HCT116 (cell line): ENCODE data around the gene ANKRD18A. TPM values are rescaled to one million over a fixed set of nuclear protein-coding genes. Genes with fewer than 3 reads are reported as not detected.

ENCODE experiments used
- ATAC-seq: fragments of 200-7000 bp; cut with Tn5 transposase; 2 replicates; pipeline ENCODE4 v1.9.1; 2020; ENCODE audit warnings: mild to moderate bottlenecking, moderate library complexity
- BruUV-seq: library from RNA; stranded (reverse); fragments of 400-500 nt; replicated peaks from 2 replicates; lab custom pipeline; 2021; lab: Mats Ljungman, UMichigan
- CTCF ChIA-PET: fragments of 300-600 bp; sonication (Branson Sonifier 250); formaldehyde crosslinking; loops from one replicate; lab custom pipeline; 2021; ENCODE audit warnings: antibody characterized with exemption; lab: Charles Lee
- POLR2A ChIA-PET: fragments of 300-600, 350-600 bp; sonication (Branson Sonifier 250); formaldehyde crosslinking; loops from one replicate; lab custom pipeline; 2021; ENCODE audit warnings: antibody characterized with exemption; lab: Charles Lee
- RAD21 ChIA-PET, 2 experiments: fragments of 300-600 bp; sonication (Branson Sonifier 250); formaldehyde crosslinking; loops; one replicate each; lab custom pipeline; 2023; ENCODE audit warnings: low total read pairs in 2 of 2; ENCODE audit not compliant: uncharacterized antibody in 2 of 2, unreplicated experiment in 2 of 2, low non-redundant PET in 1 of 2; lab: Charles Lee
- DNase-seq: peaks from one replicate; pipeline ENCODE4 v3.0.0-alpha.2; 2010; ENCODE audit warnings: low read depth, low spot score
- H2AFZ ChIP-seq: fragments of 200-600 bp; shearing (Covaris generic), sonication (generic); 2 replicates; pipeline ENCODE4 v1.6.1; 2017; ENCODE audit warnings: low read depth, mixed run types, mixed read lengths, antibody characterized with exemption, low read length; ENCODE audit not compliant: poor library complexity, severe bottlenecking
- H3K27ac ChIP-seq: 2 replicates; pipeline ENCODE4 v1.5.1; 2012; ENCODE audit warnings: low read depth, low read length
- H3K27me3 ChIP-seq: fragments of 200-600 bp; sonication (generic); 2 replicates; pipeline ENCODE4 v1.6.1; 2016; ENCODE audit warnings: mixed run types, low read length, mixed read lengths; ENCODE audit not compliant: insufficient read depth
- H3K36me3 ChIP-seq, 2 experiments: fragments of 200-500 bp in 1 of 2; fragments of 200-600 bp in 1 of 2; sonication (Bioruptor generic) in 1 of 2; sonication (generic) in 1 of 2; 2 replicates each; pipeline versions ENCODE4 v1.5.1 to v1.6.1; 2014 to 2016; ENCODE audit warnings: low read length in 2 of 2, inconsistent platforms in 1 of 2, mixed read lengths in 1 of 2, mixed run types in 1 of 2; ENCODE audit not compliant: insufficient read depth in 2 of 2, control insufficient read depth in 1 of 2
- H3K4me1 ChIP-seq, 2 experiments: fragments of 200-600 bp in 1 of 2; sonication (generic) in 1 of 2; 2 replicates each; pipeline versions ENCODE4 v1.5.1 to v1.6.1; 2012 to 2017; ENCODE audit warnings: low read length in 2 of 2, inconsistent platforms in 1 of 2, mild to moderate bottlenecking in 1 of 2, mixed read lengths in 1 of 2, mixed run types in 1 of 2, moderate library complexity in 1 of 2; ENCODE audit not compliant: insufficient read depth in 2 of 2, control insufficient read depth in 1 of 2
- H3K4me2 ChIP-seq: fragments of 200-600 bp; sonication (generic); 2 replicates; pipeline ENCODE4 v1.6.1; 2017; ENCODE audit warnings: mixed run types, low read length, mixed read lengths
- H3K4me3 ChIP-seq, 2 experiments: fragments of 200-600 bp in 1 of 2; sonication (generic) in 1 of 2; replicated peaks in 1 of 2; 2 replicates each; pipeline ENCODE4 v1.5.1; 2011 to 2016; ENCODE audit warnings: low read length in 2 of 2, control low read depth in 1 of 2, low read depth in 1 of 2, mild to moderate bottlenecking in 1 of 2, mixed read lengths in 1 of 2, mixed run types in 1 of 2
- H3K79me2 ChIP-seq: fragments of 200-600 bp; sonication (generic); 2 replicates; pipeline ENCODE4 v1.6.1; 2017; ENCODE audit warnings: mild to moderate bottlenecking, mixed run types, low read length, moderate library complexity, mixed read lengths; ENCODE audit not compliant: insufficient read depth
- H3K9ac ChIP-seq: fragments of 200-600 bp; sonication (generic); 2 replicates; pipeline ENCODE4 v1.6.1; 2016; ENCODE audit warnings: low read length, mixed read lengths
- H3K9me2 ChIP-seq: fragments of 200-600 bp; sonication (generic), shearing (Covaris generic); 2 replicates; pipeline ENCODE4 v1.6.1; 2017; ENCODE audit warnings: mixed run types, mild to moderate bottlenecking, moderate library complexity; ENCODE audit not compliant: insufficient read depth
- H3K9me3 ChIP-seq, 2 experiments: fragments of 200-500 bp in 1 of 2; fragments of 200-600 bp in 1 of 2; sonication (Bioruptor generic) in 1 of 2; sonication (generic) in 1 of 2; 2 replicates each; pipeline ENCODE4 v1.6.1; 2014 to 2017; ENCODE audit warnings: low read length in 2 of 2, mixed read lengths in 2 of 2, inconsistent platforms in 1 of 2, low read depth in 1 of 2, mild to moderate bottlenecking in 1 of 2, mixed run types in 1 of 2, moderate library complexity in 1 of 2; ENCODE audit not compliant: control insufficient read depth in 1 of 2, insufficient read depth in 1 of 2
- H4K20me1 ChIP-seq: fragments of 200-600 bp; sonication (generic), shearing (Covaris generic); 2 replicates; pipeline ENCODE4 v1.6.1; 2017; ENCODE audit warnings: mixed run types, mild to moderate bottlenecking, moderate library complexity; ENCODE audit not compliant: insufficient read depth
- EGR1 ChIP-seq: IDR thresholded peaks from 2 replicates; pipeline ENCODE4 v1.6.1; 2012; ENCODE audit warnings: low read depth
- ELF1 ChIP-seq: IDR thresholded peaks from 2 replicates; pipeline ENCODE4 v1.6.1; 2012; ENCODE audit warnings: low read depth, borderline replicate concordance
- EZH2phosphoT487 ChIP-seq: fragments of 200-600 bp; IDR thresholded peaks from 2 replicates; pipeline ENCODE4 v1.6.1; 2018; ENCODE audit warnings: antibody characterized with exemption, borderline replicate concordance
- SIN3A ChIP-seq: IDR thresholded peaks from 2 replicates; pipeline ENCODE4 v1.6.1; 2012; ENCODE audit warnings: low read depth
- TCF7L2 ChIP-seq: IDR thresholded peaks from 2 replicates; pipeline ENCODE4 v1.7.0; 2011; ENCODE audit warnings: borderline replicate concordance, inconsistent platforms; ENCODE audit not compliant: insufficient read depth, insufficient read length; ENCODE audit errors: extremely low read depth
- intact Hi-C: fragments of 100-400 bp; cut with micrococcal nuclease; formaldehyde crosslinking; loops from 2 replicates; pipeline ENCODE4 v1.10.0; 2022
- total RNA-seq: library from RNA; stranded (reverse); gene quantifications from one replicate; pipeline ENCODE4 v1.2.1, GENCODE V29; 2021; ENCODE audit not compliant: unreplicated experiment
- TF ChIP-seq, protein P1 (sequence below): IDR thresholded peaks from 2 replicates; pipeline ENCODE4 v1.6.1; 2011; ENCODE audit warnings: mild to moderate bottlenecking, low read length, moderate library complexity; ENCODE audit not compliant: insufficient replicate concordance; ENCODE audit errors: extremely low read depth
- TF ChIP-seq, protein P2 (sequence below): IDR thresholded peaks from 2 replicates; pipeline ENCODE4 v1.6.1; 2012; ENCODE audit warnings: low read depth

Gene ANKRD18A
- total RNA-seq, 1 experiment from 2014 or later = 24.2 TPM

DNA sequence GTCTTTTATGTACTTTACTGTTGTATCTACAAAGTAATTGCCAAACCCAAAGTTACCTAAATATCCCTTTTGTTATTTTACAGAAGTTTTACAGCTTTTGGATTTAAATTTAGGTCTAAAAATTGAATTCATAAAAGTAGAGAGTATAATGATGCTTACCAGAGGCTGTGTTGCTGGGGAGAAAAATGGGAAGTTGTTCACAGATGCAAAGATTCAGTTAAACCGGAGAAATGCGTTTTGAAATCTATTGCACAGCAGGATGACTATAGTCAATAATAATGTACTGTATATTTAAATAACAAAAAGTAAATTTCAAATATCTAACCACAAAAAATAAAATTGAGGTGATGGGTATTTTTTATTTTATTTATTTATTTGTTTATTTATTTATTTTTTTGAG is 2.6 kb upstream of the ANKRD18A start:
- H3K4me1 ChIP-seq = peaks cover 2 to 14% of the 10 kb centered on the region in 2 experiments; a peak in 2 of 4 replicates
- TF ChIP-seq, protein P1, sequence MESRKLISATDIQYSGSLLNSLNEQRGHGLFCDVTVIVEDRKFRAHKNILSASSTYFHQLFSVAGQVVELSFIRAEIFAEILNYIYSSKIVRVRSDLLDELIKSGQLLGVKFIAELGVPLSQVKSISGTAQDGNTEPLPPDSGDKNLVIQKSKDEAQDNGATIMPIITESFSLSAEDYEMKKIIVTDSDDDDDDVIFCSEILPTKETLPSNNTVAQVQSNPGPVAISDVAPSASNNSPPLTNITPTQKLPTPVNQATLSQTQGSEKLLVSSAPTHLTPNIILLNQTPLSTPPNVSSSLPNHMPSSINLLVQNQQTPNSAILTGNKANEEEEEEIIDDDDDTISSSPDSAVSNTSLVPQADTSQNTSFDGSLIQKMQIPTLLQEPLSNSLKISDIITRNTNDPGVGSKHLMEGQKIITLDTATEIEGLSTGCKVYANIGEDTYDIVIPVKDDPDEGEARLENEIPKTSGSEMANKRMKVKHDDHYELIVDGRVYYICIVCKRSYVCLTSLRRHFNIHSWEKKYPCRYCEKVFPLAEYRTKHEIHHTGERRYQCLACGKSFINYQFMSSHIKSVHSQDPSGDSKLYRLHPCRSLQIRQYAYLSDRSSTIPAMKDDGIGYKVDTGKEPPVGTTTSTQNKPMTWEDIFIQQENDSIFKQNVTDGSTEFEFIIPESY = no peak
- no peak for TF ChIP-seq ELF1
- TF ChIP-seq EGR1 = no peak
- no peak for TF ChIP-seq TCF7L2
- TF ChIP-seq EZH2phosphoT487 = no peak
- TF ChIP-seq, protein P2, sequence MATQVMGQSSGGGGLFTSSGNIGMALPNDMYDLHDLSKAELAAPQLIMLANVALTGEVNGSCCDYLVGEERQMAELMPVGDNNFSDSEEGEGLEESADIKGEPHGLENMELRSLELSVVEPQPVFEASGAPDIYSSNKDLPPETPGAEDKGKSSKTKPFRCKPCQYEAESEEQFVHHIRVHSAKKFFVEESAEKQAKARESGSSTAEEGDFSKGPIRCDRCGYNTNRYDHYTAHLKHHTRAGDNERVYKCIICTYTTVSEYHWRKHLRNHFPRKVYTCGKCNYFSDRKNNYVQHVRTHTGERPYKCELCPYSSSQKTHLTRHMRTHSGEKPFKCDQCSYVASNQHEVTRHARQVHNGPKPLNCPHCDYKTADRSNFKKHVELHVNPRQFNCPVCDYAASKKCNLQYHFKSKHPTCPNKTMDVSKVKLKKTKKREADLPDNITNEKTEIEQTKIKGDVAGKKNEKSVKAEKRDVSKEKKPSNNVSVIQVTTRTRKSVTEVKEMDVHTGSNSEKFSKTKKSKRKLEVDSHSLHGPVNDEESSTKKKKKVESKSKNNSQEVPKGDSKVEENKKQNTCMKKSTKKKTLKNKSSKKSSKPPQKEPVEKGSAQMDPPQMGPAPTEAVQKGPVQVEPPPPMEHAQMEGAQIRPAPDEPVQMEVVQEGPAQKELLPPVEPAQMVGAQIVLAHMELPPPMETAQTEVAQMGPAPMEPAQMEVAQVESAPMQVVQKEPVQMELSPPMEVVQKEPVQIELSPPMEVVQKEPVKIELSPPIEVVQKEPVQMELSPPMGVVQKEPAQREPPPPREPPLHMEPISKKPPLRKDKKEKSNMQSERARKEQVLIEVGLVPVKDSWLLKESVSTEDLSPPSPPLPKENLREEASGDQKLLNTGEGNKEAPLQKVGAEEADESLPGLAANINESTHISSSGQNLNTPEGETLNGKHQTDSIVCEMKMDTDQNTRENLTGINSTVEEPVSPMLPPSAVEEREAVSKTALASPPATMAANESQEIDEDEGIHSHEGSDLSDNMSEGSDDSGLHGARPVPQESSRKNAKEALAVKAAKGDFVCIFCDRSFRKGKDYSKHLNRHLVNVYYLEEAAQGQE = no peak
- TF ChIP-seq SIN3A = no peak
- TF ChIP-seq, all 23 proteins: peak for 0
- Histone ChIP-seq H3K4me3 (no peak overlapping the region), H3K36me3 (no peaks in the 10 kb centered on the region), H3K4me2 (no peak overlapping the region), H3K9ac (no peak overlapping the region), H3K27ac (no peak overlapping the region), H3K79me2 (peaks cover 14% of the 10 kb centered on the region; the same call in 1 of the 2 replicates), H3K27me3 (no peaks in the 10 kb centered on the region), H2AFZ (no peak overlapping the region), H4K20me1 (no peaks in the 10 kb centered on the region), H3K9me2 (no peaks in the 10 kb centered on the region), H3K9me3 (no peaks in the 10 kb centered on the region)
- ChIA-PET CTCF (no interaction called here), POLR2A (no interaction called here), RAD21 (no interaction called here)
- no TSS peak for BruUV-seq
- DNase-seq (no peak), ATAC-seq (no peak)
- intact Hi-C loops = loop anchor here (5.0 kb wide), 1 partner anchor 49 kb away; no protein-coding TSS in a partner anchor
